ENCODE results near the gene PLA2G2E. TPM values are rescaled to one million over a fixed set of nuclear protein-coding genes. Genes with fewer than 3 reads are reported as not detected.

PLA2G2E gene
- total RNA-seq, 1 experiment from 2014 or later = 0.41 TPM

GRCh38 chr1:19879227-19879626 lies 44.2 kb downstream of the PLA2G2E start:
- H3K4me3 Mint-ChIP-seq (ENCODE audit: unreplicated experiment) = no peak overlapping the region
- H3K4me3 ChIP-seq (ENCODE audit: low read depth, low read length) = no peak overlapping the region
- H3K9me3 Mint-ChIP-seq (ENCODE audit: unreplicated experiment) = no peaks in the 10 kb centered on the region
- TF ChIP-seq, protein P1, sequence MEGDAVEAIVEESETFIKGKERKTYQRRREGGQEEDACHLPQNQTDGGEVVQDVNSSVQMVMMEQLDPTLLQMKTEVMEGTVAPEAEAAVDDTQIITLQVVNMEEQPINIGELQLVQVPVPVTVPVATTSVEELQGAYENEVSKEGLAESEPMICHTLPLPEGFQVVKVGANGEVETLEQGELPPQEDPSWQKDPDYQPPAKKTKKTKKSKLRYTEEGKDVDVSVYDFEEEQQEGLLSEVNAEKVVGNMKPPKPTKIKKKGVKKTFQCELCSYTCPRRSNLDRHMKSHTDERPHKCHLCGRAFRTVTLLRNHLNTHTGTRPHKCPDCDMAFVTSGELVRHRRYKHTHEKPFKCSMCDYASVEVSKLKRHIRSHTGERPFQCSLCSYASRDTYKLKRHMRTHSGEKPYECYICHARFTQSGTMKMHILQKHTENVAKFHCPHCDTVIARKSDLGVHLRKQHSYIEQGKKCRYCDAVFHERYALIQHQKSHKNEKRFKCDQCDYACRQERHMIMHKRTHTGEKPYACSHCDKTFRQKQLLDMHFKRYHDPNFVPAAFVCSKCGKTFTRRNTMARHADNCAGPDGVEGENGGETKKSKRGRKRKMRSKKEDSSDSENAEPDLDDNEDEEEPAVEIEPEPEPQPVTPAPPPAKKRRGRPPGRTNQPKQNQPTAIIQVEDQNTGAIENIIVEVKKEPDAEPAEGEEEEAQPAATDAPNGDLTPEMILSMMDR (IDR thresholded peaks at IDR 0.05; ENCODE audit: insufficient read depth in 1 of 2, low read depth in 1 of 2, low read length in 1 of 2, severe bottlenecking in 1 of 2, unreplicated experiment in 1 of 2) = no peak
- no peaks in the 10 kb centered on the region for H3K36me3 ChIP-seq (ENCODE audit: control insufficient read depth, insufficient read depth, low read length)
- no TSS peak for BruUV-seq (replicated peaks)
- ChIA-PET CTCF (interaction anchor here (0.6 kb wide), 1 partner anchor 854 kb away, joined by 4 read pairs; no protein-coding TSS in a partner anchor), POLR2A (no interaction called here)
- H3K4me1 Mint-ChIP-seq (ENCODE audit: low read depth, unreplicated experiment) = peaks cover 12% of the 10 kb centered on the region
- no peaks in the 10 kb centered on the region for H3K27me3 ChIP-seq (replicated peaks; ENCODE audit: control insufficient read depth, insufficient read depth, low read length)
- no peak overlapping the region for H3K27ac Mint-ChIP-seq (ENCODE audit: unreplicated experiment)
- no peaks in the 10 kb centered on the region for H3K9me3 ChIP-seq
- no peaks in the 10 kb centered on the region for H3K27me3 Mint-ChIP-seq (ENCODE audit: insufficient read depth, unreplicated experiment)
- DNase-seq = no peak
- H3K36me3 Mint-ChIP-seq (ENCODE audit: insufficient read depth, unreplicated experiment) = no peaks in the 10 kb centered on the region
- 0 out of 2 replicates have a peak, but pooled peaks cover 5% of the 10 kb centered on the region for H3K4me1 ChIP-seq
- intact Hi-C loops (cut with micrococcal nuclease; ENCODE audit: unreplicated experiment) = no loop called here

GRCh38 chr1:19878637-19878985 lies 44.8 kb downstream of the PLA2G2E start:
- no peak overlapping the region for H3K4me3 Mint-ChIP-seq (ENCODE audit: unreplicated experiment)
- no peak overlapping the region for H3K4me3 ChIP-seq (ENCODE audit: low read depth, low read length)
- intact Hi-C loops (cut with micrococcal nuclease; ENCODE audit: unreplicated experiment) = no loop called here
- ChIA-PET POLR2A (no interaction called here), CTCF (interaction anchor here (0.6 kb wide), 1 partner anchor 217 kb away, joined by 3 read pairs; no protein-coding TSS in a partner anchor)
- H3K27ac Mint-ChIP-seq (ENCODE audit: unreplicated experiment) = no peak overlapping the region
- TF ChIP-seq, protein P1 (IDR thresholded peaks at IDR 0.05; ENCODE audit: insufficient read depth in 1 of 2, low read depth in 1 of 2, low read length in 1 of 2, severe bottlenecking in 1 of 2, unreplicated experiment in 1 of 2) = no peak
- no peak for DNase-seq
- no TSS peak for BruUV-seq (replicated peaks)
- no peaks in the 10 kb centered on the region for H3K27me3 ChIP-seq (replicated peaks; ENCODE audit: control insufficient read depth, insufficient read depth, low read length)
- 0 out of 2 replicates have a peak, but pooled peaks cover 1% of the 10 kb centered on the region for H3K4me1 ChIP-seq
- H3K36me3 ChIP-seq (ENCODE audit: control insufficient read depth, insufficient read depth, low read length) = no peaks in the 10 kb centered on the region
- no peaks in the 10 kb centered on the region for H3K27me3 Mint-ChIP-seq (ENCODE audit: insufficient read depth, unreplicated experiment)
- no peaks in the 10 kb centered on the region for H3K9me3 Mint-ChIP-seq (ENCODE audit: unreplicated experiment)
- H3K36me3 Mint-ChIP-seq (ENCODE audit: insufficient read depth, unreplicated experiment) = no peaks in the 10 kb centered on the region
- H3K4me1 Mint-ChIP-seq (ENCODE audit: low read depth, unreplicated experiment) = peaks cover 12% of the 10 kb centered on the region
- H3K9me3 ChIP-seq = no peaks in the 10 kb centered on the region

DNA sequence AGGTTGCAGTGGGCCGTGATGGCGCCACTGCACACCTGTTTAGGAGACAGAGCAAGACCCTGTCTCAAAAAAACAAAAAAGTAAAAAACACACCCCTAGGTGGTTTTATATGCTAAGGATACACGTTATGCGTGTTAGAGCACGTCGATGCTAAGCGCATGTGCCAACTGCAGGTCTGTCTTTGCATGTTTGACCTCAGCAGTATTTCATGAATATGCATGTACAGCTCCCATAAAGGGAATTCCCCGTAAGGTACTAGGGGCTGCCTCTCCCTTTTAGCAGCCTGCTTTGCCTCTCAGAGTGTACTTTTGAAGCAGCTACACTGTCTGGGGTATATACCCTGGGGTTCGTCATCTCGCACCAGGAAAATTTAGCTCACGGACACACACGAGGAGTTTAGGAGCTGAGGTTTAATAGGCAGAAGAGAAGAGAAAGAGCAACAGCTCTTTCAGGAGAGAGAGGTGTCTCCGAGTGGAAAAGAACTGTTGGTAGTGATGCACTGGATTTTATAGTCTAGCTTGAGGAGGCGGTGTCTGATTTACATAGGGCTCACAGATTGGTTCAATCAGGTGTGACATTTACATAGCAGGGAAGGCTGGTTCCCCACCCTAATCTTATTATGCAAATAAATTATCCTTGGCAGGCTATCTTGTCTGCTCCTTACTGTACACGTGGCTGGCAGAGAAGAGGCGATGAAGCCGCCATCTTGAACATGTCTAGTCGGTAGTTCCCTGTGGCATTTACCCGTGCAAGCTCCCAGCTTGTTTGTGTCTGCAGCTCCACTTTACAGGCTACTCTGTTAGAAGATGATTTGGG lies 45.4 kb downstream of the PLA2G2E start:
- Mint-ChIP-seq H3K4me3 (ENCODE audit: unreplicated experiment) (no peak overlapping the region), H3K9me3 (ENCODE audit: unreplicated experiment) (no peaks in the 10 kb centered on the region), H3K27me3 (ENCODE audit: insufficient read depth, unreplicated experiment) (no peaks in the 10 kb centered on the region), H3K36me3 (ENCODE audit: insufficient read depth, unreplicated experiment) (no peaks in the 10 kb centered on the region), H3K4me1 (ENCODE audit: low read depth, unreplicated experiment) (peaks cover 12% of the 10 kb centered on the region), H3K27ac (ENCODE audit: unreplicated experiment) (no peak overlapping the region)
- H3K4me1 ChIP-seq = no peaks in the 10 kb centered on the region
- intact Hi-C loops (cut with micrococcal nuclease; ENCODE audit: unreplicated experiment) = no loop called here
- DNase-seq = peak; percentile 10 to 38
- CTCF ChIA-PET = interaction anchor here (0.6 kb wide), 1 partner anchor 217 kb away, joined by 3 read pairs; no protein-coding TSS in a partner anchor
- POLR2A ChIA-PET = no interaction called here
- H3K4me3 ChIP-seq (ENCODE audit: low read depth, low read length) = no peak overlapping the region
- no peaks in the 10 kb centered on the region for H3K27me3 ChIP-seq (replicated peaks; ENCODE audit: control insufficient read depth, insufficient read depth, low read length)
- no TSS peak for BruUV-seq (replicated peaks)
- TF ChIP-seq, protein P1 (IDR thresholded peaks at IDR 0.05; ENCODE audit: insufficient read depth in 1 of 2, low read depth in 1 of 2, low read length in 1 of 2, severe bottlenecking in 1 of 2, unreplicated experiment in 1 of 2) = no peak
- H3K36me3 ChIP-seq (ENCODE audit: control insufficient read depth, insufficient read depth, low read length) = no peaks in the 10 kb centered on the region
- no peaks in the 10 kb centered on the region for H3K9me3 ChIP-seq
